ENCODE data around the gene FAM227A.

FAM227A gene

DNA sequence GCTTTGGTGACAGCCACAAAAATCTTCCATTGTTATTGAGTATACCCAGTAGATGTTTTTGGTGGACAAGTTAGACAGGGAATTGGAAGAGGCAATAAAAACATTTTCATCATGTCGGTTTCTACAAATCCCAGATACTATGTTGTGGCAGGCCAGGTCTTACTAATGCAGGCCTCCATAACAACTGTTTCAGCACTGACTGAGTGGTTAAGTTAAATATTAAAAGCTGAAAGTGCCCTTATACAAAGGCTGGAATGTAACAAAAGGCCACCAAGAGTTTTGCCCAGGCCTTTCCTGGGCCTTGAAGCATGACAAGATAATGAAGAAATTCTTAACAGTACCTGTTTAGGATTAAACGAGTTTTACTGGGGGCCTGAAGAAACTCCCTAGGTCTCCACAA is 115.5 kb downstream of the FAM227A start:
- DNase-seq (ENCODE audit: low spot score), result no peak

DNA sequence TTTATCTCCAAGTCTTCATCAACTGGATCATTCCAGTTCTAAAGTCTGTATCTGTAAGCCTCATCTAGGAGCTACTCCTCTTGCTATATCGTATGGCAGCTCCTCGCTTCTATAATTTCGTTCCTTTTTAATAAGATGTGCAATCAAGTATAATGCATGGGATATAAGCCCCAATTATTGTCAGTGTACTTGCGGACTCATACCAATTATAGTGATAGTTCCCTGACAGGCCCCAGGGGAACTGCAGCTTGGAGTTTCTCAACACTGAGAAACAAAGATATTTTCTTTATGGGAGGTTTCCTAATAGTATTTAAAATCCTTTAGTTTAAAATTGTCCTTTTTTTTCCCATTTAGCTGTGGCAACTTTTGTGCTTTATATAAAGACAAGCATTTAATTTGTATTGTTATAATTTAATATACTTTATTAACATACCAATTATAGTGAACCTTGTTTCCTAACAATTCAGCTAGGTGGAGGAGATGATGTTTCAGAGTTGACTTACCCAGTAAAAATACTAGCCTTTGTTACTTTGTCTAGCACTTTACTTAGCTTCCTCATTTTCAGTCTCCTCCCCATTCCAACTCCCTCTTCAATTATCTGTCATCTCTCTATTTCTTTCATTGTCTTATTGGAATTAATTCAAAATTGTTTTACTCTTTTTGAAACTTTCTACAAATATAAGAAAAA is 124.8 kb downstream of the FAM227A start:
- no peak for DNase-seq (ENCODE audit: low spot score)

All from GM03348 (cell line).